GM23338 (cell line): ENCODE data around the gene PAX2.

Experiments used
- CREB1 ChIP-seq: fragments of 250-450 bp; sonication (Bioruptor Pico); IDR thresholded peaks from 2 replicates; pipeline ENCODE4 v1.5.0; 2020; ENCODE audit warnings: low read depth, mild to moderate bottlenecking, moderate library complexity
- CTCF ChIP-seq, 2 experiments: fragments of 200-600 bp in 1 of 2; sonication (generic) in 1 of 2; conservative IDR thresholded peaks; 2 replicates each; pipeline versions ENCODE4 v1.5.1 to v1.6.1; 2016 to 2017; ENCODE audit warnings: antibody characterized with exemption in 2 of 2, low read depth in 2 of 2, mild to moderate bottlenecking in 2 of 2, moderate library complexity in 1 of 2
- EZH2 ChIP-seq: fragments of 200-600 bp; sonication (generic); IDR thresholded peaks from one replicate; pipeline ENCODE4 v1.8.0; 2017; ENCODE audit warnings: antibody characterized with exemption, mild to moderate bottlenecking, low read depth; ENCODE audit not compliant: unreplicated experiment
- EZH2phosphoT487 ChIP-seq: fragments of 200-600 bp; sonication (generic); IDR thresholded peaks from one replicate; pipeline ENCODE4 v1.8.1; 2018; ENCODE audit warnings: antibody characterized with exemption; ENCODE audit not compliant: unreplicated experiment
- JUNB ChIP-seq: IDR thresholded peaks from one replicate; pipeline ENCODE4 v1.6.1; 2016; ENCODE audit warnings: antibody characterized with exemption; ENCODE audit not compliant: unreplicated experiment
- NANOG ChIP-seq: IDR thresholded peaks from 2 replicates; pipeline ENCODE4 v1.6.1; 2016; ENCODE audit warnings: antibody characterized with exemption, borderline replicate concordance
- POLR2AphosphoS5 ChIP-seq: IDR thresholded peaks from 2 replicates; pipeline ENCODE4 v1.6.1; 2016; ENCODE audit warnings: antibody characterized with exemption, low read depth
- REST ChIP-seq: IDR thresholded peaks from one replicate; pipeline ENCODE4 v1.6.1; 2018; ENCODE audit warnings: antibody characterized with exemption; ENCODE audit not compliant: unreplicated experiment
- ZNF114 ChIP-seq: fragments of 250-450 bp; sonication (Bioruptor Pico); IDR thresholded peaks from 2 replicates; pipeline ENCODE4 v1.5.0; 2020; ENCODE audit warnings: mild to moderate bottlenecking, moderate library complexity

GRCh38 chr10:100878291-100878910 is 133.0 kb downstream of the PAX2 start:
- TF ChIP-seq CTCF (conservative IDR thresholded peaks at IDR 0.05; ENCODE audit: low read depth in 2 of 2) = peak; percentile 81 to 92
- TF ChIP-seq EZH2 = peak; percentile 23
- no peak for TF ChIP-seq POLR2AphosphoS5
- TF ChIP-seq ZNF114 = no peak
- TF ChIP-seq JUNB = no peak
- no peak for TF ChIP-seq REST
- no peak for TF ChIP-seq EZH2phosphoT487
- no peak for TF ChIP-seq NANOG
- no peak for TF ChIP-seq CREB1 (CRISPR knock-in tag)
